GM19025 (cell line): ENCODE results near the gene DNAAF3.
"Not testable (repeated sequence)": the region's sequence is repeated elsewhere in the genome, so short reads cannot be mapped to it uniquely, and the experiment has no call there.

ENCODE experiments used
- ATAC-seq: cut with Tn5 transposase; IDR thresholded peaks from one replicate; pipeline ENCODE4 v1.9.1; 2021; ENCODE audit warnings: mild to moderate bottlenecking, low read depth, moderate library complexity; ENCODE audit not compliant: unreplicated experiment

DNAAF3 gene

DNA sequence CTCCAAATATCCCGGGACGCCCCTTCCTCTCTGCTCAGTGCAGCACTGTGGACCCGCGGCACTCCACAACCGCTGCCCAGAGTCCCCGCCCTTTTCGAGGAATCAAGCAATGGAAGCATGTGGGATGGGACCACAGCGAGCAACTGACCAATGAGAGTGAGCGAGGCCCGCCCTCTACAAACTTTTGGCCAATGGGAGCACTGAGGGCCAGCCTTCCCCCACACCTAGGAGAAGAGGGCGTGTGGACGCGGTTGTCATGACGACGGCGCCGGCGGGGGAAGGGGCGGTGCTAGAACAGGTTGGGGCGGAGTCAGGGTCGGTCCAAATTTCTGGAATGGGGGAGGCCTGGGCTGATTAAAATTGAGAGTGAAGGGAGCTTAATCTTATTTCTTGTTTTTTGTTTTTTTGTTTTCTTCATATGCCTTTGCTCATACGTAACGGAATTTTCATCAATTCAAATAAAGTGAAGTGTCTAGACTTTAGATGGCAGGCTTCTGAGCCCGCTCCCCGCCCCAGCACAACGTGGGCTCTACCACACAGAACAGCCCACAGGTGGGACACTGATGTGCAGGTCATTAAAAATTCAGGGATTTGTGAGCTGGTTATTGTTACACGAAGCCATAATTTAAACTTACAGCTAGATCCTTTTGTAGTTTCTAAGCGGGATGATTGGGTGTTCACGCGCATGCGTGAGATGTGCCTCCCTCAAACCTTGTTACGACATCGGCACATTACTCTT is at the start of gene DNAAF3:
DNAAF3 (minus strand) TSS at position 84 of the 739 bp plus-strand sequence. CDS start 200 bp downstream, outside the sequence.
- ATAC-seq, result peak; percentile 58

DNA sequence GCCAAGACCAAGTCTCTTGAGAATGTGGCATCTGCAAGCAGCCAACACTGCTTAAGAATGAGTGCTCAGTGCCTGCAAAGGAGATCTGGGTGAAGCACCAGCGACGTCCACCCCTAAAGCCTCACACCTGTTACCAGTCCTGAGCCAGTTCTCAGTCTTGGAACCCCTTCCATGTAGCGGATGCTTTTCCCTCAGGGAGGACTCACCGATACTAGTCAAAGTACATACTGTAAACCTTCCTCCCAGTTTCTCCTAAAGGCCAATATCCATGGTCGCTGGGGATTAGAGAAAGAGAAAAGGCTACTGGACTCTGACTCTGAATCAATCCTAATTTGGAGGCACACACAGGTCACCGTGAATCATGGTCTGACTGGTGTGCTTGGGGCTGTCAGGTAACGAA is 47.1 kb upstream of the DNAAF3 start:
- ATAC-seq, result no peak

DNA sequence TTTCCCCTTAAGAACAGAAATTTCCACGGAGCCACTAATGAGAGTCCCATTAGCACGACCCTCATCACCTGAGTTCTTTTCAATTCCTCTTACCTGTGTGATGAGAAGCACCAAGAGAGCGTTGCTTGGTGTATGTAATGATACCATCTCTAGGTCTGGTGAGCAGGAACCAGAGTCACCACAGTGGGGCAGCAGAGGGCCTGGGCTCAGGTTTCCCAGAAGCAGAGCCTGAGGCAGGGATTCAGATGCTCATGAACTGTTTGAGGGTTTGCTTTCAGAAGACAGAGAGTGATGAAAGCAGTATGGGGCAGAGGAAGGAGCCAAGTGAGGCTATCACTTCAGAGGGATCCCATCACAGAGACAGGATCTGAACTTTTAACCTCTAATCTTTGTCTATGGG is 46.0 kb upstream of the DNAAF3 start:
- ATAC-seq, result no peak

DNA sequence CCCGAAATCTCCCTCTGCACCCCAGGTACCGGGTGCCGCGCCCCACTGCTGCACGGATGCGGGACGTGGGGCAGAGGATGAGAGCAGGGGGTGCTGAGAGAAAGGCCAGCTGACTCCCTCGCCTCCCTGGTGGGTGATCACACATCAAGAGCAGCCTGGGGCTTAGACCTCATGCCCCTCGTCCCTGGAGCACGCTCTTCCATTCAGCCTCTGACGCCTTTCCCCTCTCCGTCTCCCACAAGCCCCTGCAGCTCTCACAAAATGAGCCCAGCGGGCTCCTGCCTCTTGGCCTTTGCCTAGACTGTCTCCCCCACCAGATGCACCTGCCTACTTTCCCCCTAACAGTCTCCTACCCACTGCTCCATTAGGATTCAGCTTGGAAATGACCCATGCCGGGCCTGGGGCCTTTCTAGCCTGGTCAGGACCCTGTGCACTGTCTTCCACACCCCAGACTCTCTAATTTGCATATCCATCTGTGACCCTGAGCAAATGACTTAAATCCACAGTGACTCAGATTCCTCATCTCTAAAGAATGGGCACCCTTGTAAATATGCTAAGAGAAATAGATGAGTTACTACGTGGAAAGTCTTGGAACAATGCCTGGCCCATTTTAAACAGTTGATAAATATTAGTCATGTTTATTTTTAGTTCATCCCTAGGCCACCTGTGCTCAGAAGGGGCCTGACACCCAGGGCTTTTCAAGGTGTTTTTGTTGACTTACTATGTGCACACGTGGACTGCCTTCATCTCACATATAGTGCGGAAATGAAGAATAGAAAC is 43.5 kb upstream of the DNAAF3 start:
- no peak for ATAC-seq

DNA sequence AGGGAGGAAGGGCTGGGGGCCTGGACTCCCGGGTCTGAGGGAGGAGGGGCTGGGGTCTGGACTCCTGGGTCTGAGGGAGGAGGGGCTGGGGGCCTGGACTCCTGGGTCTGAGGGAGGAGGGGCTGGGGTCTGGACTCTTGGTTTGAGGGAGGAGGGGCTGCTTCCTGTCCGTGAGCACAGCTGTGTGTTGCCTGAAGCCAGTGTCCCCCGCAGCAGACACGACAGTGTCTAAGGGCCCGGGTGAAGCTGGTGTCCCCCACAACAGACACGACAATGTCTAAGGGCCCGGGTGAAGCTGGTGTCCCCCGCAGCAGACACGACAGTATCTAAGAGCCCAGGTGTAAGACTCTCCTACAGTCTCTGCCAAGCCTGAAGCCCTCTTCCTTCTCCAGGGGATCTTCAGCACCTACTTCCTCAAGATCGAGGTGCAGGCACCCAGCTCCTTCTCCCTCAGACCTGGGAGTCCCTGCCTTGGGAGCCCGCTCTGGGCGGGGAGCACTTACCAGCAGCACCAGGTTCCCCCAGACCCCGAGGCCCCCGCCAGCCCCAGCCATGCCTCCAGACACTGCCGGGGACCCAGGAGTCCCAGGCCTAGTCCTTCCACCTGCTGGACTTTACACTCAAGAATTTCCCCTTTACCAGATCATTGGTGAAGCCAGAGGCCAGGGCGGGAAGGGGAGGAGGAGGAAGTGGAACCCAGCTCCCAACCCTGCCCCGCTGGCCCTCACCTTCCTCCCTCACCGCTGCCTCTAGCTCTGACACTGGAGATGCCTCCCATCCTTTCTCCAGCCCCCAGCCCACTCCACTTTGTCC is 42.7 kb upstream of the DNAAF3 start, which contains the start of gene PTPRH:
PTPRH (minus strand) TSS at position 622 of the 813 bp plus-strand sequence; CDS start at position 554, 68 bp downstream.
- ATAC-seq, result no peak

DNA sequence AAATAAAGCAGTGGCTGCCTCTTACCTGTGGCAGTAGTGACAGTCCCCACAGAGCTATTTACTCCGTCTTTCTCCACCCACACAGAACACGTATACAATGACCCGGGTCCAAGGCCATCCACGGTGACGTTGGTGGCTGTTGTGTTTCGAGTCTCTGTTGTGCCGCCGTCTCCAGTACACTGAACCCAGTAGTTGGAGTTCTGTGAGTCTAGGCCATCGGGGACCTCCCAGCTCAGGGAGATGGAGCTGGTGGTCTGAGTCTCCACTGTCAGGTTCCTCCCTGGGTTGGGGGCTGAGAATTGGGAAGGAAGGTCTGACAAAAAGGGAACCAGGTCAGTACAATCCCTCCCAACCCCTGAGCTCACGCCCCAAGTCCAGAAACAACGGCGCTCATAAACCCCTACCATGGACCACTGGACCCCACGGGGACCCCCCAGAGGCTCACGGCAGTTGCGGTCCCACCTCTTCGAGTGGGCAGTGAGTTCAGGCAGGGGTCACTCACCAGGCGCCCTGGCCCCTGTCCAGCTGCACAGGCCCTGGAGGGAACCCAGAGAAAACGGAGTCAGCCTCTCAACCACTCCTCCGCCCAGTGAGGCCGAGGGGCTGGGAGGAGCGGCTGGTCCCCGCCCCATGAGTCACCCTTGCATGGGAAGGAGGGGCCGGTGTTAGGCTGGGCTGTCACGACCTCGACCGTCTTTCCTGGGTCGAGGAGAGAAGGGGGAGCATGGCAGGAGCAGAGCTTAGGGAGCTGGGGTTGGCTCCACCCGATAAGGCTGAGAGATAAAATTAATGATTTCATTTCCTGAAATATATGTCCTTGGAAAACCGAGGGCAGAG is 40.5 kb upstream of the DNAAF3 start:
- ATAC-seq, result no peak

DNA sequence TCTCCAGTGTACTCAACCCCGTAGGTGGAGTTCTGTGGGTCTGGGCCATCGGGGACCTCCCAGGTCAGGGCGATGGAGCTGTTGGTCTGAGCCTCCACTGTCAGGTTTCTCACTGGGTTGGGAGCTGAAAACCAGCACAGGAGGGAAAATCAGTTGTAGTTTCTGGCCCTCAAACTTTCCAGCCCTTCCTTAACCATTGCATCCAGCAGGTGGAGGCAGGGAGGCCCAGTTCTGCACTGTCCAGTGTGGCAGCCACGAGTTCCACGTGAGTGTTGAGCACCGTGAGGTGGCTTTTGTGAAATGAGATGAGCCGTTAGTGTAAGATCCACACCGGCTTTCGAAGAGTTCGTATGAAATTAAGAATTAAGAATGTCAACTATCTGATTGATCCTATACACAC is 35.8 kb upstream of the DNAAF3 start:
- ATAC-seq, result not testable (repeated sequence)

DNA sequence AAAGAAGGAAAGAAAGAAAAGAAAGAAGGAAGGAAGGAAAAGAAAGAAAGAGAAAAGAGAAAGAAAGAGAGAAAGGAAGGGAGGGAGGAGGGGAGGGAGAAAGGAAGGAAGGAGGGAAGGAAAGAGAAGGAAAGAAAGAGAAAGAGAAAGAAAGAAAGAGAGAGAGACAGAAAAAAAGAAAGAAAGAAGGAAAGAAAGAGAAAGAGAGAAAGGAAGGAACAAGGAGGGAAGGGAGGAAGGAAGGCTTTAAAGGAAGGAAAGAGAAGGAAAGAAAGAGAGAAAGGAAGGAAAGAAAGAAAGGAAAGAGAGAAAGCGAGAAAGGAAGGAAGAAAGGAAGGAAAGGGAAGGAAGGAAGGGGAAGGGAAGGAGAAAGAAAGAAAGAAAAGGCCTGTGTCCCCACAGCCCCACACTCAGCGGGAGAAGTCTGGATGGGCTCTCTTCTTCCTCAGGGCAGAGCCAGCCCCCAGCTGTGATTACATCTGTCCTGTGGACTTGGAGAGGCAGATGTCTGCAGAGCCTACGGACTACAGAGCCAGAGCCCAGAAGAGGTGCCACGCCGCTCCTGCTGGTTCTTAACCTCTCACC is 33.3 kb upstream of the DNAAF3 start:
- no peak for ATAC-seq

DNA sequence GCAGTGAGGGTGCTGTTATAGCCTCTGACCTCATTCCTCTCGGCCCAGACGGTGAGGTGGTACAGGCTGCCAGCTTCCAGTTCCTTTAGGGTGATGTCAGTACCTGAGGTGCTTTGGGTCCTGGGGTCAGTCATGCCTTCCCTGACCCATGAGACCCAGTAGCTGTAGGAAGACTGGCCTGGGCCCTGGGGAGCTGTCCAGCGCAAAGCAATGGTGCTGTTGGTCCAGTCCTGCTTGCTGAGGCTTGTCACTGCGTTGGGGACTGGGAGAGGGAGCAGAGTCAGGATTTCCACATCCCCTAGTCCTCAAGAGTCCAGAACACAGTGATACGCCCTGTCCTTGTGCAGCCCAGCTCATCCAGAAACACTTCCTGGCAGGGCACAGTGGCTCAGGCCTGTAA is 32.2 kb upstream of the DNAAF3 start:
- ATAC-seq, result no peak

DNA sequence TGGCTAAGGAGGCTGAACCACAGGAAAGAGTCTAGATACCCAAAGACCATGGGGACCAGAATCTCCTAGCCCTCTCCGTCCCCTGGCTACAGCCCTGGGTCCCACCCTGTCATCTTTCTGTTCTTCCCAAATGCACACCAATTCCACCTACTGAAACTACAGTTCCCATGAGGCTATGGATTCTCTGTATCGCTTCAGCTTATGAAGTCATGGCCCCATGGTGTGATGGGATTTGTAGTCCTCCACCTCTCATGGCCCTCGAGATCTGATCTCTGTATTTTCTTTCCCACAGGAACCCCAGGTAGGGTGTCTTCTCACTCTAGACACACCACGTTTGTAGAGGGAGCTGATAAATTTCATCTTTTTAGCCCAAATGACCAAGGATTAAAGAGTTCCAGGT is 31.1 kb upstream of the DNAAF3 start:
- no peak for ATAC-seq

DNA sequence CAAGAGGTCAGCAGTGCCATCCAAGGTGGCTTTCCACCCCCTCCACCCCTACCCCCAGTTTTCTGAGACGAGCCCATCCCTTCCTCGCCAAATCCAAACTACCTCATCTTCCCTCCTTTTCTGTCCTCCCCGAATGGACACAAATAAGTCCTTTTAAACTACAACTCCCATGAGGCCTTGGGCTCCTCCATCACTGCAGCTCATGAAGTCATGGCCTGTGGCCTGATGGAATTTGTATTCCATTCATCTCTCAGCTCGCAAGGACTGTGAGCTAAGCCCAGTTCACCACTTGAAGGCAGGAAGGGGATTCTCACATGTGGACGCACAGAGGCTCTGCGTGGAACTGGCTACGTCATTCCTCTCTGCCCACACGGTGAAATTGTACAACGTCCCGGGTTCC is 30.4 kb upstream of the DNAAF3 start:
- ATAC-seq, result no peak

DNA sequence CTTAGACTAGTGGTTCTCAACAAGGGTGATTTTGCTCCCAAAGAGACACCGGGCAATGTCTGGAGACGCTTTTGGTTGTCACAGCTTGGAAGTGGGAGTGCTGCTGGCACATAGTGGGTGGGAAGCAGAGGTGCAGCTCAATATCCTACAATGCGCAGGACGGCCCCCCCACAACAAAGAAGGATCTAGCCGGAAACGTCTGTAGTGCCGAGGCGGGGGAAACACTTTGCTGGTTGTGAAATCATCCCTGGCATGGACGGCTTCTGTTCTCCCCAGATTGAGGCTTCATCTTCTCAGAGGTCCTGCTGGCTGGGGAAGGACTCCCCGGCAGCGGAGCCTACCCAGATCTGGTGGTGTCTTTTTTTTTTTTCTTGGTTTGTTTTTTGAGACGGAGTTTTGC is 27.1 kb upstream of the DNAAF3 start:
- no peak for ATAC-seq

DNA sequence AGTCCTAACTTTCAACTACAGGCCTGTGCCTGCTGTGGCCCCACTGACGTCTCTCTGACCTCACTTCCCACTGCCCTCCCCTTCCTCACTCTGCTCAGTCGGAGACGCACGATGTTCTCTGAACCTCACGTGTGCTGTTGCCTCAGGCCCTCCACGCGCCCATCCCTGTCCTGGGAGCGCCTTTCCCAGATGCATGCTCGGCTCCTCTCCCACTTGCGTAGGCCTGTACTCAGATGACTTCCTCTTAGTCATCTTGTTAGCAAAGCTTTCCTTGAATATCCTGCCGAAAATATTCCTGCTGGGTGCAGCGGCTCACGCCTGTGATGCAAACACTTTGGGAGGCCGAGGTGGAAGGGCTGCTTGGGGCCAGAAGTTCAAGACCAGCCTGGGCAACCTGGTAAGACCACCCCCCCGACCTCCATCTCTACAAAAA is 23.0 kb upstream of the DNAAF3 start:
- ATAC-seq, result no peak

DNA sequence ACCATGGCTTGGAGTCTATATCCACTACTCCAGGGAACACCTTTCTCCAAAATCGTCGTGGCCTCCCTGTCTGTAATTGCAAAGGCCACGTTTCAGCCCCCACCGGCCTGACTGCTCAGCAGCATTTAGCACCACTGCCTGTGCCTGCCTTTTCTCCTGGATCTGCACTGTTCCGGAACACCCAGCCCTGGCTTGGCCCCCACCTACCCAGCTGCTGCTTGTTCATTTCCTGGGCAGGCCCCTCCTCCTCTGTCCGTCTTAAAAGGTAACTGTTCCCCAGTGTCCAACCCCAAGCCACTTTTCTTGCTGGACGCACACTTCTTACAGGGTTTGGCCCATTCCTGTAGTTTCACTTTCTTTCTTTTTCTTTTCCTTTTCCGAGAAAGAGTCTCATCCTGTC is 22.2 kb upstream of the DNAAF3 start:
- ATAC-seq, result no peak

DNA sequence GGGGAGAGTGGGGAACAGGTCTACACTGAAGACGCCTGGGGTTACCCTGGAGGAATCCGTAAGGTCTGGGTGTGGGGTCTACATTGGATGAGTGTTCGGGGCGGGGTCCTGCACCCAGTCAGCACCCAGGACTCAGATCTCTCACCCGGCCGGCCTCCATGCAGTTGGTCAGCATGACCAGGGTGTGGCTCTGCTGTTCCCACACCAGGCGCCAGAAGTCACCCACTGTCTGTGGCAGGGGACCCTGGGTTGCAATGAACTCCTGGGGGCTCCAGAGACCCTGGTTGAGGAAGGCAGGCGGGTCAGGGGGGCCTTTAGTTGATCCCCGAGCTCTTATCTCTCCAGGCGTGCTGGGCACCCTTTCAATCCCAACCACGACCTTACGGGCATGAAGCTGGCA is 19.7 kb upstream of the DNAAF3 start:
- ATAC-seq, result no peak

DNA sequence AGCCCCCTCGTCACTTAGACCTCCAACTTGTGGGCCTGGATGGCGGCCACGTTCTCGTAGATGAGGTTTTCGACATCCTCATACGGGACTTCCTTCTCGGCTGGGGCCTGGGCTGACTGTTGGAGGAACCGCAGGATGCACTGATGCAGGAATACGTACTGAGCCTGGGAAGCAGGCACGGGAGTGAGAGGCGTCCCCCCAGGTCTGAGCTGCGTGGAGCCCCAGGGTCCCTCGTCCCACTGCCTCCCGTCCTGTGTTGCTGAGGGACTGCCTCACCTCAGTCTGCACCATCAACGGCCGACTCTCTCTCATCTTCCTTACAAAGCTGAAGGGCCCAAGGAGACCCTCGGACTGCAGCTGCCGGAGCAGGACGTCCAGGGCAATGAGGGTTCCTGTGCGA is 15.3 kb upstream of the DNAAF3 start:
- ATAC-seq, result no peak

DNA sequence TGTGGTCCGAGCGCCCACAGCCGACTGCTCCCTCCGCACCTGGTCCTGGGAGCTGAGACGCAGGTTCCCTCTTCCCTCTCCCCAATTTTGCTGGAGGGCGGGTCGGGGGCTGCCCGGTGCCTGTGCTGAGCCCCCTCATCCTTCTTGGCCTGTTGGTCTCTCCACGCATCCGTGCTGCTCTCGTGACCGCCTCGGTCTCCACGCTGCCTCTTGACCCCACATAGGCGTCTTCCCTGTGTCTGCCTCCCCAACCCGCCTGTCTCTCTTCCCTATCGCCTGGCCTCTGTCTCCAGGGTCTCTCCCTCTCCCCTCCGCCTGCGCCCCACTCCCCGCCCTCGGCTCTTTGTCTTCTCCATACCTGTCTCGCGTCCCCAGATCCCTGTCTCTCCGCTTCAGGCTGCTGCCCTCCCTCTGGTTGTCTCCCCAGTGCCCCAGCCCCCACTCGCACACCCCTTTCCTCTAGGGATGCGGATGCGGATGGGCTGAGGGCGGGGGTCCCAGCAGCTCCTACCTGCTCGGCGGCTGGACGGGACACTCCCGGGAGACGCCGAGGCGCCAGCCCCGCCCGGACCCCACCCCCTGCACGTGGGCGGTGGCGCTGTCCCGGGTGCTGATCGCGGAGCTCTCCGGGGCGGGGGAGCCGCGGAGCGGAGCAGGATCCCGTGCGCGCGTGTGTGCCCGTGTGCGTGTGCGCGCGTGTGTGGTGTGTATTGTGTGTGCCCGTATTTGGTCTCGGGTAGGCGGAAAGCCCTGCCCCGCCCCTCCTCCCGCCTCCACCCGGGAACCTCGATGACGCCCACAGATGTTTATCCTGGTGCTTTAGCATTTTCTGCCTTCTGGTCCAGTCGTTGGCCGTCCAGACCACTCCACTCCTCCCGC is 13.4 kb upstream of the DNAAF3 start, which contains the start of gene SYT5:
SYT5 (minus strand) TSS at position 684 of the 879 bp plus-strand sequence. CDS start 1,248 bp downstream, outside the sequence.
- ATAC-seq, result no peak

DNA sequence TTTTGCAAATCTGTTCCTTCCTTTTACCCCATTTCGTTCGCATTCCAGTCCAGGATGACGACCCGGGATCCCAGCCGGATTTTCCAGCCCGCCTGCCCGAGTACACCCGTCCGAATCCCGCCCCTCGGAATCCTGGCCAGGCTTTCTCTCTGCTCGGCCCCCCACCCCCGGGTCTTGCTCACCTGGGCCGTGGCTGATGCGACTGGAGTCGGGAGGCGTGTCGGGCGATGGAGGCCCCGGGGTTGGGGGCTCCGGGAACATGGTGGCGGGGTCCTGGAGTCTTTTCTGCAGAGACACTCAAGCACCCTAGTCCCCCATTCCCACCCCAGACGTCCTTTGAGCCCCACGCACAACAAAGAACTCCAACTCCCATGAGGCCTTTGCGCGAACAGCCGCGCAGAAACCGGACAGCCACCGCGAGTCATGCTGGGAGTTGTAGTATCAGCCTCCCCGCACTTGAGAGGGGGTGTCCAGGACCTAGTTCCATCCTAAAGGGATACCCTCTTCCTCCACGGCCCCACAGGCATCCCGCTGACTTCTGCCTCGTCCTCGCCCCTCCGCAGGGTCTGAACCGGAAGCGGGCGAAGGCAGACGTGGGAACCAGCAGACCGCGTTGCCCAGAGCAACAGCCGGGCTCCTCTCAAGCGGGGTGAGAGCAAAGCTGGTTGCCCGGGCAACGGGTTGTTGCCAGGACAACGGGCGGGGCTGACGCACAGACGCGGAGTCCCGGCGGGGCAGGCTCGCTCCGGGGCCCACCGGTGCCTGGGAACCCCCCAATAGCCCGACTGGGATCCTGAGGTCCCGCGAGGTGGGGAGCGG is 12.6 kb upstream of the DNAAF3 start:
- peak; percentile 86 for ATAC-seq
